ENCODE measurements around the gene LIPE.

- TF ChIP-seq, protein P1, sequence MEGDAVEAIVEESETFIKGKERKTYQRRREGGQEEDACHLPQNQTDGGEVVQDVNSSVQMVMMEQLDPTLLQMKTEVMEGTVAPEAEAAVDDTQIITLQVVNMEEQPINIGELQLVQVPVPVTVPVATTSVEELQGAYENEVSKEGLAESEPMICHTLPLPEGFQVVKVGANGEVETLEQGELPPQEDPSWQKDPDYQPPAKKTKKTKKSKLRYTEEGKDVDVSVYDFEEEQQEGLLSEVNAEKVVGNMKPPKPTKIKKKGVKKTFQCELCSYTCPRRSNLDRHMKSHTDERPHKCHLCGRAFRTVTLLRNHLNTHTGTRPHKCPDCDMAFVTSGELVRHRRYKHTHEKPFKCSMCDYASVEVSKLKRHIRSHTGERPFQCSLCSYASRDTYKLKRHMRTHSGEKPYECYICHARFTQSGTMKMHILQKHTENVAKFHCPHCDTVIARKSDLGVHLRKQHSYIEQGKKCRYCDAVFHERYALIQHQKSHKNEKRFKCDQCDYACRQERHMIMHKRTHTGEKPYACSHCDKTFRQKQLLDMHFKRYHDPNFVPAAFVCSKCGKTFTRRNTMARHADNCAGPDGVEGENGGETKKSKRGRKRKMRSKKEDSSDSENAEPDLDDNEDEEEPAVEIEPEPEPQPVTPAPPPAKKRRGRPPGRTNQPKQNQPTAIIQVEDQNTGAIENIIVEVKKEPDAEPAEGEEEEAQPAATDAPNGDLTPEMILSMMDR (IDR thresholded peaks at IDR 0.05), result no peak
- TF ChIP-seq POLR2A (IDR thresholded peaks at IDR 0.05; ENCODE audit: low read depth), result no peak
- TF ChIP-seq EP300 (IDR thresholded peaks at IDR 0.05), result no peak
- TF ChIP-seq POLR2AphosphoS5 (IDR thresholded peaks at IDR 0.05), result no peak
Observed at GRCh38 chr19:42362342-42362741, 64.8 kb downstream of the LIPE start.
